ENCODE results near the gene HOXC4.
A peak's percentile ranks its signal among the peaks of the same experiment; 100 is the strongest.
"Not testable (repeated sequence)": the region's sequence is repeated elsewhere in the genome, so short reads cannot be mapped to it uniquely, and the experiment has no call there.

Gene HOXC4

GRCh38 chr12:54038871-54039414, 14.7 kb upstream of the HOXC4 start:
- Mint-ChIP-seq H3K27me3 (peaks cover 24% of the 10 kb centered on the region), H3K9me3 (no peaks in the 10 kb centered on the region), H3K36me3 (no peaks in the 10 kb centered on the region), H3K4me1 (no peaks in the 10 kb centered on the region), H3K27ac (no peak overlapping the region), H3K4me3 (no peak overlapping the region)
- no peak for ATAC-seq (ENCODE audit: low read depth)
- DNase-seq (ENCODE audit: low spot score in 2 of 2), result no peak

DNA sequence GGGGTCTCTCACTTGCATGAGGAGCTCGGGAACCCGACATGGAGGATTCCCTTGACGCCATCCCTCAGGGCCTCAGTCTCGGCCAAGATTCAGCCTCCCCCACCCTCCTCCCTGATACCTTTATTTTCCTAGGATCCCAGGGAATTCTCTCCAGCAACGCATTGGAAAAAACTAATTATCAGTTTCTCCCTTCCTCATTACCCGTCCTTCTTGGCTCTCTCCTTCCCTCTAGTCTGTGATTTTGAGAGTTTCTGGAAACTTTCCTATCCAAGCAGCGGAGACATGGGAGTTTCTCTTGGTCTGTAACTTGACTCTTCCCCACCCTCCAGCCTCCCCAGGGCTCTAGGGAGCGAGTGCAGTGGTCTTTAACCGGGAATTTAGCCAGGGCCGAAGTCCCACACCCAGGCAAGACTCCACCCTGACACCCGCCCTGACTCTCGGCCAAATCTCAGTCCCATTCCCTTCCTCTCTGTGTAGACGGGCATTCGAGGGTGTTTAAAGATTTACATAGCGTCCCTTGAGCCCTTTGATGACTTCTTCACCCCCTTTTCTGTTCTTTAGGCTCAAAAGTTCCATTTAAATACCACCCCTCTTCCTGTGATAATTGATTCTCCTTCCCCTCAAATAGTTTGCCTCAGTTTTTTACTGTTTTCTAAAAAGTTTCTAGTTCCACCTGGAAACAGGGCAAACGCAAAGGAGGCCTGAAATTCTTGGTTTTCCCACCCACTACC, 14.1 kb upstream of the HOXC4 start:
- Mint-ChIP-seq H3K4me1 (no peaks in the 10 kb centered on the region), H3K36me3 (no peaks in the 10 kb centered on the region), H3K27ac (no peak overlapping the region), H3K4me3 (no peak overlapping the region), H3K27me3 (peaks cover 22% of the 10 kb centered on the region), H3K9me3 (no peaks in the 10 kb centered on the region)
- DNase-seq (ENCODE audit: low spot score in 2 of 2) (no peak), ATAC-seq (ENCODE audit: low read depth) (no peak)

DNA sequence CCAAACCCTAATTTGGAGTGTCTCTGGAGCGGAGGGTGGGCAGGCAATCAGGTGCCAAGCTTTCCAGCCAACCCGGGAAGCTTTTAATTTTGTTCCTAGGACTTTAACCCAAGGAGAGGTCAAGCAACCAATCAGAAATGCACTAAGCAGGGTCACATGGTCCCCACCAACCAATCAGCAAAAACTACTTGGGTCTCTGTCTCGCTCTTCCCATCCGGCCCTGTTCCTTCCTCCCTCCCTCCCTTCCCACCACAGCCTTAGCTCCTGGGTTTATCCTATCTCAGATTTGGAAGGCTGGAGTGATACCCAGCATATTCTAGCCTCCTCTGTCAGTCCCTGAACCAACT, 13.5 kb upstream of the HOXC4 start:
- no peak overlapping the region for H3K4me3 Mint-ChIP-seq
- peaks cover 22% of the 10 kb centered on the region for H3K27me3 Mint-ChIP-seq
- no peaks in the 10 kb centered on the region for H3K4me1 Mint-ChIP-seq
- H3K9me3 Mint-ChIP-seq, result no peaks in the 10 kb centered on the region
- ATAC-seq (ENCODE audit: low read depth) (no peak), DNase-seq (ENCODE audit: low spot score in 2 of 2) (no peak)
- H3K36me3 Mint-ChIP-seq, result no peaks in the 10 kb centered on the region
- no peak overlapping the region for H3K27ac Mint-ChIP-seq

DNA sequence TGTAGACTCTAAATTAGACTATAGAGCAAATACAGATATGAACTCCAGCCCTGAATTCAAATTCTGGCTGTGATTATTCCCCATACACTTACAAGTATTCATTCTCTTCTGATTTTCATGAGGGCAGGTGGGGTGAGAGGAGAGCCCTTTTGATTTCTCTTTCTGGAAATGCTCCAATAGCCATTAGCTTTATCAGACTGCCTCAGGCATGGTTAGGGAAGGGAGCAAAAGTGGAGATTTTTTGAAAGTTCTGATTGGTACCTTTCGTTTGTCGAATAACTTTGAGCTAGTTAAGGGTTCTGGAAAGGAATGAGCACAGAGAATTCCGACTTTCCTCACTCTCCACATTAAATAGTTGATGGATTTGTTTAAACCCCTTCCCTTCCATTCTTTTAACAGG, 13.0 kb upstream of the HOXC4 start:
- Mint-ChIP-seq H3K4me3 (no peak overlapping the region), H3K27me3 (peaks cover 21% of the 10 kb centered on the region), H3K27ac (no peak overlapping the region), H3K4me1 (no peaks in the 10 kb centered on the region), H3K36me3 (no peaks in the 10 kb centered on the region), H3K9me3 (no peaks in the 10 kb centered on the region)
- no peak for ATAC-seq (ENCODE audit: low read depth)
- no peak for DNase-seq (ENCODE audit: low spot score in 2 of 2)

DNA sequence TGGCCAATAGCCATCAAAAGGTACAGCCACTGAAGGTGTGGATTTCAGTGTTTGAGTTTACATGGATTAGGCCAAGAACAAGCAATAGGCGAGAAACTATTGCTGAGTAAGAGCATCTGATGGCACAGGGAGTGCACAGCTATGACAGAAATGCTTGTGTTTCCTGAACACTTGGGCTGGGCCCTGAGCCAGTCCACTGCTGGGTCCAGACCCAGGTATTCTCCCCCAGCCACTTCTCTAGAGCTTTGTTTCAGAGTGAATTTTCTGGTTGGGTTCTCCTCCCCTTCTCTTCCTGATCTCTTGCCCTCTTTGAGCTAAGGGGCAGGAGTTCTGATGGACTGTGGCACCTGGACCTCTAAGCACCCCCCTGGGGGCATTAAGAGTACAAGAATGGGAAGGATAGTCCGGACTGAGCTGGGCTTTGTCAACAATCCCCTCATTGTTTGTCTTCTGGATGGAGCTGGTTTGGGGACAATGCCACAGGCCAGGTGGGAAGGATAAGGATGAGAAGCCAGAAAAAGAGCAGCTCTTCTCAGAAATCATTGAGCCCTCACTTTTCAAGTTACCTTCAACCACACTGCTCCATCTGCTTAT, 12.4 kb upstream of the HOXC4 start:
- no peaks in the 10 kb centered on the region for H3K9me3 Mint-ChIP-seq
- H3K4me1 Mint-ChIP-seq, result no peaks in the 10 kb centered on the region
- H3K4me3 Mint-ChIP-seq, result no peak overlapping the region
- peaks cover 18% of the 10 kb centered on the region for H3K27me3 Mint-ChIP-seq
- ATAC-seq (ENCODE audit: low read depth) (no peak), DNase-seq (ENCODE audit: low spot score in 2 of 2) (no peak)
- H3K27ac Mint-ChIP-seq, result no peak overlapping the region
- H3K36me3 Mint-ChIP-seq, result no peaks in the 10 kb centered on the region

GRCh38 chr12:54042033-54042432, 11.6 kb upstream of the HOXC4 start:
- not testable (repeated sequence) for H3K4me3 Mint-ChIP-seq; ATAC-seq (ENCODE audit: low read depth); H3K4me1 Mint-ChIP-seq; H3K36me3 Mint-ChIP-seq; DNase-seq (ENCODE audit: low spot score in 2 of 2); H3K9me3 Mint-ChIP-seq; H3K27ac Mint-ChIP-seq
- H3K27me3 Mint-ChIP-seq, result peaks cover 23% of the 10 kb centered on the region

DNA sequence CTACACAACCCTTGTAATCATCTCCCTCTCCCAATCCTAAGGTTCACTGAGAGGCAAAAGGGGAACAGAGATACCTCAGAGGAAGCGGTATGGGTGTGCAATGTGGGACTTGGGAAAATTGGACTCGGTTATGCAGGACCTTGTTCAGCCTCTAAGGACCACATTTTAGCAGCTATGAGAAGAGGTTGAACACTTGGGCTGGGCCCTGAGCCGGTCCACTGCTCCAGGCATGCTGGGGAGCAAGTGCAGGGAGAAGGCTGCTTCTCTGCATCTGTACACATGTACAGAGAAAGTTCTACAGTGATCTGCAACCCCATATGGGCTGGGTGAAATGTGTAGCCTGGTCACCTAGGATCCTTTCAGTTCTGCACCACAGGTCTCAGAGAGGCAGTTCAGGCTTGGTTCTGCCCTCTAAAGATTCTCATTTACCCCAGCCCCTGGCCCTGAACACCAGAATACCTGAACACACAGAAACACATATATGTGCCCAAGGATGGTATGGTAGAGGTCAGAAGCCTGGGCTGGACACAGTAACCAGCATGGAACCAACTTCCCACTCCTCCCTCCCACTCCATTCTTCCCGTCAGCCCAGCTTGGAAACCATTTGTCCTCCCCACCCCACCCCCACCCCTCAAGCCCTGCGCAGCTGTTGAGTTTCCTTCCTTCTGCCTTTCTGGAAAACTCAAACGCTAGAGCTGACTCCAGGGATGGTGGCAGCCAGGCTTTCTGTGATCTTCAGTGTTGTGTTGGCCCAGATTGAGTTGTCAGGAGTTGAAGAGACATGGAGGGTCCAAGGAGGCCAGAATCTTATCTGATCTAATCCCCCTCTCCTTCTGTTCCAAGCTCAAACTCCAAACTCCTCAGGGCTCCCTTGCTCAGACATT, 10.4 kb upstream of the HOXC4 start:
- Mint-ChIP-seq H3K27me3 (peaks cover 27% of the 10 kb centered on the region), H3K36me3 (no peaks in the 10 kb centered on the region), H3K9me3 (no peaks in the 10 kb centered on the region), H3K4me3 (no peak overlapping the region), H3K27ac (no peak overlapping the region), H3K4me1 (peaks cover 7% of the 10 kb centered on the region)
- DNase-seq (ENCODE audit: low spot score in 2 of 2), result no peak
- no peak for ATAC-seq (ENCODE audit: low read depth)

DNA sequence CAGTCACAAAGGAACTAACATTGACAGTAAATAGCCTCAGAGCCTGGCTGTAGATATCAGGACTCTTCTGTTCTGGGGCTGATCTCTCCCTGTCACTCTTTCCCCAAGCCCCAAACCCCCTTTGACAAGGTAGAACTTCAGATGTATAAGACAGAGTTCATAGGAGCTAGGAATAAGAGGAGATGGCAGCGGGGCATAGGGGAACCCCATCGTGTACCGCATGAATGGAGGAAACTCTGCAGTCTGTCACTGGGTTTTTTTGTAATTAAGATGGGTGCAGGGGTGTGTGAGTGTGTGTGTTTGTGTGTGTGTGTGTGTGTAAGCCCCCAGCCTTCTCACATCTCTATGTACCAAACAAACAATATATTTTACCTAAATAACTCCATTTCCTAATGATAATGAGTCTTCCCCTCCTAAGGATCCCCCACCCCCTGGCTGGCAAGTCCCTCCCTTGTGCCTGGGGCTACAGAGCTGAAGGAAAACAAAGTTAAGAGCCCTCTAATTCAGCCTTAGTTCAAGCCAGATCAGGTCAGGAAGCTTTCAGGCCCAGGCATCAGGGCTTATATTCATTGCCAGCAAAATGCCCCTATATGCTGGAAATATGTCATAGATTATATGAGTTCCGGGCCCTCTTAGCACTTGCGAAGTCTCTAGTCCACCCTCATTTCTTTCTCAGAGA, 9.1 kb upstream of the HOXC4 start:
- Mint-ChIP-seq H3K27ac (no peak overlapping the region), H3K36me3 (no peaks in the 10 kb centered on the region), H3K9me3 (no peaks in the 10 kb centered on the region), H3K4me1 (peaks cover 7% of the 10 kb centered on the region), H3K4me3 (no peak overlapping the region), H3K27me3 (peaks cover 20% of the 10 kb centered on the region)
- no peak for DNase-seq (ENCODE audit: low spot score in 2 of 2)
- peak; percentile 34 for ATAC-seq (ENCODE audit: low read depth)

DNA sequence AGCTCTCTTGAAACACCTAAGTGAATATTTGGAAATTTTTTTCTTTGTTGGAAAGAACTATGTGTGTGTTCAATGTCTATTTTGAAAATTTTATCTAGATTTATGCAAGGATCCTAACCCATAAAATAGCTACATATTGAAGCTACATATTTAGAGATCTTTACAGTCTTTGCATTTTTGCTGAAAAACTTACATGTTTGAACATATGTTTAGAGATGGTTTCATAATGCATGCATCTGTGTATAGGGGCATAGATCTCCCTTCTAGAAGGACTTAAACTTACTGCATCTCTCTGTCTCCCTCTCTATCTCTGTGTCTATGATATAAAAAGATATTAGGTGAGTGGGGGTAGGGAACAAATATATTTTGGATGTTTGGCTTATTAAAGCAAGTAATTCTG, 8.2 kb upstream of the HOXC4 start:
- ATAC-seq (ENCODE audit: low read depth) (no peak), DNase-seq (ENCODE audit: low spot score in 2 of 2) (no peak)
- no peak overlapping the region for H3K4me3 Mint-ChIP-seq
- peaks cover 22% of the 10 kb centered on the region for H3K27me3 Mint-ChIP-seq
- no peaks in the 10 kb centered on the region for H3K36me3 Mint-ChIP-seq
- H3K27ac Mint-ChIP-seq, result no peak overlapping the region
- H3K4me1 Mint-ChIP-seq, result peaks cover 12% of the 10 kb centered on the region
- H3K9me3 Mint-ChIP-seq, result no peaks in the 10 kb centered on the region

DNA sequence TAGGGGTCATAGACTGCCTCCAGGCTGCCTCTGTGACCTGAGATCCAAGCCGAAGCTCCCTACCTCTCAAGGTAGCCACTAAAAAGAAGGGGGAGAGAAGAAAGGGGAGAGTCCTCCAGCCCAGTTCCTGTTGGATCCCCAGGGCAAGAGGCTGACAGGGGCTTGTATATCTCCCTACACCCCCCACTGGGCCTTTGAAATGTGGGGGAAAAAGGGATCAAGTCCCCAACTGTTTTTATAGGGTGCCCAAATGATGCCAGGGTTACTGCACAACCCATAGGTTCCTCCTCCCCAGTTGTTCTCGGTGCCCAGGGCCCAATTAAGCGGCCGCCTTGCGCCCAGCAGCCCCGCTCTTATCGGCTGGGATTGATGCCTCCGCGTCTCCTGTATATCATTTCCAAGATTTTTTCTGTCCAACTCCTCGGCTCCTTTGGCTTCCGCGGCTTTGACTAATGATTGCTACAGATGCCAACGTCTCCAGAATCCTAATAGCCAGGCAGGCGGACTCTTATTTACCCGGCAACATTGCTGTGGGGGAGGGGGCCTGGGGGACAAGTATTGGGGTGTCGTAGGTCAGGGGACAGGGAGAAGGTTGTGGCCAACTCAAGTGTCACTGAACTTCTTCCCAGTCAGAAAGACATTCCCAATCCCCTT, 7.6 kb upstream of the HOXC4 start:
- ATAC-seq (ENCODE audit: low read depth), result no peak
- DNase-seq (ENCODE audit: low spot score in 2 of 2), result no peak
- Mint-ChIP-seq H3K4me3 (no peak overlapping the region), H3K36me3 (no peaks in the 10 kb centered on the region), H3K27me3 (peaks cover 22% of the 10 kb centered on the region), H3K9me3 (no peaks in the 10 kb centered on the region), H3K27ac (no peak overlapping the region), H3K4me1 (peaks cover 12% of the 10 kb centered on the region)

DNA sequence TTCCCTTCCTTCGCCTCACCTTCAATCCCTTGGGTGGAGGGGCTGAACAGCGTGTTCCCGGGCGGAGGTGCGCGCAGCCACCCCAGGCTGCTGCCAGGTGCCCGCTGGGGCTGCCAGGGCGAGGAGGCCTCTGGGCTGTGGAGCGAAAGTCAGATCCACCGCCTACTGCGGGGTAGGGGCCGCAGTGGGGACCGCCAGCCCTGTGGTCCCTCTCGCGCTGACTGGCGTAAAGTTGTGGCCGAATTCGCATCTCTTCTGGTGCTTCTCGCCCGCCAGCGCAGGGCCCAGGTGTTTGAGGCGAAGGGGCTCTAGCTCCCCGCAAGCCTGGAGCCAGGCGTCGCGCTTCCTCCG, 6.9 kb upstream of the HOXC4 start:
- Mint-ChIP-seq H3K36me3 (peaks cover under 1% of the 10 kb centered on the region), H3K27ac (peak overlapping the region; percentile 39), H3K4me1 (peaks cover 17% of the 10 kb centered on the region), H3K27me3 (peaks cover 23% of the 10 kb centered on the region), H3K9me3 (no peaks in the 10 kb centered on the region), H3K4me3 (peak overlapping the region; percentile 40)
- ATAC-seq (ENCODE audit: low read depth), result no peak
- DNase-seq (ENCODE audit: low spot score in 2 of 2), result no peak

DNA sequence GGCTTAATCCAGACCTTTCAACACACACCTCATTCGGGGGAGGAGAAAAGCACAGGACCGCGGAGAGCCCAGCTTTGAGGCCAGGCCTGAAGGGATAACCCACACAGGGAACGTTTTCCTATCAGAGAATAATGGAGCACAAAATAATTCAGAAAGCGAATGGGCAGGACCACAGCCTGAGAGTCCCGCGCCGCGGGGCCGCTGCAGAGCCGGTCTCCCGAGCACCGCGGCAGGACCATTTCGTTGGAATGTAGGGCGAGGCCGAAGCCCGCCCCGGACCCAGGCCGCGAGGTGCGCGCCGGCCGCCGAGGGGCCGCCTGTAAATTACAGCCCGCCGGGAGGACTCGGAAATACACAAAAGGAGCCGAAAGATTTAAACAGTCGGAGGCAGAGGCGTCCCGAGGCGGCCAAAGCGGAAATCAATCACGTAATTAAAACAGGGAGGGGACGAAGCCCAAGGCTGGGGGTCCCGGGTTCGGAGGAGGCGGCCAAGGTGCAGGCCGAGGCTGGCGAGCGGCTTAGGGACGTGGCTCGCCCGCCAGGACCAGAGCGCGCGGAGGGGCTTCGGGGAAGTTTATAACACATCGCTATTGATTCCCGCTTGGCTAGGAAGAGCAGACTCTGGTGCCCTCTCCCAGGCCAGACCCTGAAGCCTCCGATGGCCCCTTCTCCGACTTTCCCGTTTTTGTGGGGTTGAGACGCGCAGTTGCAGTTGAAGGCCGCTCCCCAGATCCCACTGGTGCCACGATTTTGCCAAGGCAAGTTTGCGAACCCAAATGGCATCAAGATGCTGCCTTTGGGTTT, 6.3 kb upstream of the HOXC4 start:
- DNase-seq (ENCODE audit: low spot score in 2 of 2) (no peak), ATAC-seq (ENCODE audit: low read depth) (no peak)
- Mint-ChIP-seq H3K27ac (peak overlapping the region; percentile 39), H3K9me3 (no peaks in the 10 kb centered on the region), H3K4me1 (peaks cover 19% of the 10 kb centered on the region), H3K27me3 (peaks cover 25% of the 10 kb centered on the region), H3K4me3 (peak overlapping the region; percentile 40), H3K36me3 (peaks cover 2% of the 10 kb centered on the region)

DNA sequence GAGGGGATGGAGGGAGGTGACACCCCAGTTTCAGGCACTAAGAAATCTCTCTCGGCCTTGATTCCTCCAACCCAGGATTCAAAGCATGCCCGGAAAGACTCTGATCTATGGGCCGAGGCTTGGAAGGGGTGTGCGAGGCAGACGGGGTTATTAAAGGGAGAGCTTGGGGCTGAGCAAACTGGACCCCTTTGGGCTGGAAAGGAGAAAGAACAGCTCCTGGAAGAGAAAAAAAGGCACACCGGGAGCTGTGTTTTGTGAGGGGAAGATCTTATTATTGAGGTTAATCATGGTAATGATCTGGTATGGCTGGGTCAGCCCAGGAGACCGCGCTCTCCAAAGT, 5.7 kb upstream of the HOXC4 start:
- H3K36me3 Mint-ChIP-seq, result peaks cover 2% of the 10 kb centered on the region
- H3K27ac Mint-ChIP-seq, result no peak overlapping the region
- ATAC-seq (ENCODE audit: low read depth), result no peak
- no peaks in the 10 kb centered on the region for H3K9me3 Mint-ChIP-seq
- H3K4me1 Mint-ChIP-seq, result peaks cover 22% of the 10 kb centered on the region
- H3K4me3 Mint-ChIP-seq, result no peak overlapping the region
- H3K27me3 Mint-ChIP-seq, result peaks cover 23% of the 10 kb centered on the region
- DNase-seq (ENCODE audit: low spot score in 2 of 2), result no peak
